Peyer's patch (tissue), 4 donors: ENCODE results near the gene RIC8B.

Experiments used
- CTCF ChIP-seq, 6 experiments: fragments of 450-650 bp in 4 of 6; fragments of 200-600 bp in 2 of 6; sonication (generic) in 1 of 6; IDR thresholded peaks; one replicate each; pipeline ENCODE4 v1.5.1; 2017 to 2019; ENCODE audit warnings: antibody characterized with exemption in 6 of 6, mild to moderate bottlenecking in 3 of 6, moderate library complexity in 1 of 6
- POLR2A ChIP-seq, 2 donors: fragments of 450-650 bp; IDR thresholded peaks; one replicate each; pipeline ENCODE4 v1.5.1; 2017; ENCODE audit warnings: antibody characterized with exemption in 2 of 2, mild to moderate bottlenecking in 2 of 2, moderate library complexity in 2 of 2

GRCh38 chr12:106753526-106753925 lies 21.0 kb upstream of the RIC8B start:
- TF ChIP-seq CTCF (IDR thresholded peaks at IDR 0.05) (no peak), POLR2A (IDR thresholded peaks at IDR 0.05) (no peak)
